Testis (tissue), 3 donors: ENCODE measurements around the gene KCNIP3. TPM values are rescaled to one million over a fixed set of nuclear protein-coding genes. Genes with fewer than 3 reads are reported as not detected.

Experiments used
- DNase-seq: peaks from one replicate; pipeline ENCODE4 v3.0.0-alpha.2; 2019
- H3K27ac ChIP-seq, 2 donors: fragments of 200-600 bp; sonication (generic); one replicate each; pipeline ENCODE4 v1.5.1; 2019
- H3K27me3 ChIP-seq: fragments of 200-600 bp; sonication (generic); one replicate; pipeline ENCODE4 v1.5.1; 2019
- H3K36me3 ChIP-seq: fragments of 200-600 bp; sonication (generic); one replicate; pipeline ENCODE4 v1.5.1; 2017; ENCODE audit warnings: low read depth; ENCODE audit errors: missing control alignments
- H3K4me1 ChIP-seq: fragments of 200-600 bp; sonication (generic); one replicate; pipeline ENCODE4 v1.5.1; 2019
- H3K4me3 ChIP-seq, 2 donors: fragments of 200-600 bp; sonication (generic); one replicate each; pipeline ENCODE4 v1.5.1; 2017 to 2019
- H3K9me3 ChIP-seq: fragments of 200-600 bp; sonication (generic); one replicate; pipeline ENCODE4 v1.5.1; 2017
- CTCF ChIP-seq, 3 experiments: fragments of 450-650 bp in 2 of 3; fragments of 200-600 bp in 1 of 3; sonication (generic) in 1 of 3; IDR thresholded peaks; one replicate each; pipeline ENCODE4 v1.5.1; 2016 to 2019; ENCODE audit warnings: antibody characterized with exemption in 3 of 3, mild to moderate bottlenecking in 2 of 3, moderate library complexity in 1 of 3
- POLR2A ChIP-seq: fragments of 450-650 bp; IDR thresholded peaks from one replicate; pipeline ENCODE4 v1.6.1; 2017; ENCODE audit warnings: antibody characterized with exemption, mild to moderate bottlenecking, moderate library complexity
- WGBS, 2 donors: methylation state at CpG; one replicate each; pipeline ENCODE4 v1.1.5; 2018; 5-methylcytosine and 5-hydroxymethylcytosine counted together
- intact Hi-C: fragments of 100-400 bp; cut with DNase I; formaldehyde crosslinking; loops from one replicate; pipeline ENCODE4 v1.15.1; 2023; ENCODE audit warnings: low total_unique reads
- polyA plus RNA-seq: library from polyadenylated mRNA; stranded (reverse); fragments of 350-450 nt; fragmentation: Illumina TruSeq; extraction: RNeasy Lipid Tissue Mini Kit (QIAGEN cat#74804); gene quantifications from one replicate; pipeline ENCODE4 v1.2.3, GENCODE V29; 2014; ENCODE audit warnings: low read depth, low replicate concordance; ENCODE audit not compliant: insufficient read depth
- total RNA-seq, 2 donors: library from RNA; depleted of rRNA; stranded (reverse); fragments of >200 nt; gene quantifications; one replicate each; pipeline ENCODE4 v1.2.3, GENCODE V29; 2016

KCNIP3 gene
- total and polyA plus RNA-seq, 3 donors from 2014 or later = 23.9 to 69.1 (median 43.4) TPM

- Histone ChIP-seq H3K4me1 (no peaks in the 10 kb centered on the region), H3K27ac (no peak overlapping the region), H3K36me3 (no peaks in the 10 kb centered on the region), H3K9me3 (no peaks in the 10 kb centered on the region), H3K27me3 (no peaks in the 10 kb centered on the region), H3K4me3 (no peak overlapping the region)
- DNase-seq = no peak
- 71 to 79% methylated on average over 6 of the region's 6 CpGs for WGBS, 2 donors
- intact Hi-C loops = no loop called here
- no peak for TF ChIP-seq CTCF (IDR thresholded peaks at IDR 0.05)
- no peak for TF ChIP-seq POLR2A
Measured at GRCh38 chr2:95271381-95271971, 25.7 kb upstream of the KCNIP3 start.

- no peaks in the 10 kb centered on the region for H3K9me3 ChIP-seq
- no peaks in the 10 kb centered on the region for H3K36me3 ChIP-seq
- H3K27ac ChIP-seq = no peak overlapping the region
- no peak overlapping the region for H3K4me3 ChIP-seq
- H3K4me1 ChIP-seq = no peaks in the 10 kb centered on the region
- TF ChIP-seq POLR2A (no peak), CTCF (IDR thresholded peaks at IDR 0.05) (no peak)
- peak; percentile 6 for DNase-seq
- H3K27me3 ChIP-seq = no peaks in the 10 kb centered on the region
- 81 to 93% methylated on average over 6 of the region's 6 CpGs for WGBS, 2 donors
- intact Hi-C loops = no loop called here
Measured at GRCh38 chr2:95272299-95272751, 24.8 kb upstream of the KCNIP3 start.

- DNase-seq = peak; percentile 2
- Histone ChIP-seq H3K36me3 (no peaks in the 10 kb centered on the region), H3K4me3 (no peak overlapping the region), H3K27me3 (no peaks in the 10 kb centered on the region), H3K9me3 (no peaks in the 10 kb centered on the region), H3K4me1 (no peaks in the 10 kb centered on the region), H3K27ac (no peak overlapping the region)
- intact Hi-C loops = no loop called here
- 80 to 84% methylated on average over 1 of the region's 1 CpG for WGBS, 2 donors
- no peak for TF ChIP-seq CTCF (IDR thresholded peaks at IDR 0.05)
- no peak for TF ChIP-seq POLR2A
Measured at GRCh38 chr2:95272781-95273180, 24.4 kb upstream of the KCNIP3 start.

- no peaks in the 10 kb centered on the region for H3K36me3 ChIP-seq
- WGBS, 2 donors = 80 to 86% methylated on average over 11 of the region's 11 CpGs
- H3K27ac ChIP-seq = no peak overlapping the region
- H3K27me3 ChIP-seq = no peaks in the 10 kb centered on the region
- intact Hi-C loops = no loop called here
- TF ChIP-seq POLR2A (no peak), CTCF (IDR thresholded peaks at IDR 0.05) (no peak)
- H3K4me1 ChIP-seq = no peaks in the 10 kb centered on the region
- H3K9me3 ChIP-seq = no peaks in the 10 kb centered on the region
- no peak for DNase-seq
- H3K4me3 ChIP-seq = no peak overlapping the region
Measured at GRCh38 chr2:95273566-95274290, 23.4 kb upstream of the KCNIP3 start.
